MV-4-11 (cell line): ENCODE results near the gene STK40.
A peak's percentile ranks its signal among the peaks of the same experiment; 100 is the strongest.

ENCODE experiments used
- DNase-seq: peaks from one replicate; lab custom pipeline; 2025; lab: John Stamatoyannopoulos, UW

Gene STK40

DNA sequence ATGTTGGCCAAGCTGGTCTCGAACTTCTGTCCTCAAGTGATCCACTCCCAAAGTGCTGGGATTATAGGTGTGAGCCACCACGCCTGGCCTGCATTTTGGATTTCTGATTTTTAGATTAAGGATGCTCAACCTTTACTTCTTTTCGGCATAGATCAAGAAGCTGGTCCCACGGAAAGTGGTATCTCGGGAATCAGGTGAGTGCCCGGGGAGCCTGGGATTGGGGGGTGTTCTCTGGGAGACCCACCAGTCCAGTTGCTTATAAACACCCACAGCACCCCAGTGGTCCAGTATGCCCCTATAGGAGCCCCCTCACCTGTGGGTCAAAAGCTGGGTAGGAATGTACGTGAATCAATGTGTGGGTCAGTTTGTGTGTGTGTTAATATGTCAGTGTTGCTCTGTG lies 76.3 kb downstream of the STK40 start:
- no peak for DNase-seq

DNA sequence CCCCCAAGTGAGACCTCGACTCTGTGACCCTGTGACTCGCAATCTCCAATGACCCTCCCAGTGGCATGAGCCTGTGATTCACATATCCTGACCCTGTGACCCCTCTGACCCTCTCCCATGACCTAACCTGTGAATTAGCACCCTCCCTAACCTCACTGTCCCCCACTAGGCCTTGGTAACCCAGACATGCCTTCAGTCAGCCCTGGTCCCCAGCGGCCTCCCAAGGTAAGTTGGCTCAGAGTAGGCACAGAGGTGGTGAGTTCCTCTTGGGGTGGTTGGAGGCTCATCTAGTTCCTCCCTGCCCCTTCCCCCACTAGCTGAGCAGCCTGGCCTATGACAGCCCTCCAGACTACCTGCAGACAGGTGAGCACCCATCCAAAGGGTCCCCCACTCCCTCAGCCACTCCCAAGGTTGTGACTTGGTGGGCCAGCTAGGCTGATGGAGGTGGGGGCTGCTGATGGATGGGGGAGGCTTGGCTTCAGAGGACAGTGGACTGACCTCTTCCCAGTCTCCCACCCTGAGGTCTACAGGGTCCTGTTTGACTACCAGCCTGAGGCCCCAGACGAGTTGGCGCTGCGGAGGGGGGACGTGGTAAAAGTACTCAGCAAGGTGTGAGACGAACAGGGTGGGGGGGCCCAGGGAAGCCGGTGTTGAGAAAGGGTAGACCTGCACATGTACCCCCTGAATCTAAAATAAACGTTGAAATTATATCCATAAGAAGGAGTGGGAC lies 78.0 kb downstream of the STK40 start:
- no peak for DNase-seq

DNA sequence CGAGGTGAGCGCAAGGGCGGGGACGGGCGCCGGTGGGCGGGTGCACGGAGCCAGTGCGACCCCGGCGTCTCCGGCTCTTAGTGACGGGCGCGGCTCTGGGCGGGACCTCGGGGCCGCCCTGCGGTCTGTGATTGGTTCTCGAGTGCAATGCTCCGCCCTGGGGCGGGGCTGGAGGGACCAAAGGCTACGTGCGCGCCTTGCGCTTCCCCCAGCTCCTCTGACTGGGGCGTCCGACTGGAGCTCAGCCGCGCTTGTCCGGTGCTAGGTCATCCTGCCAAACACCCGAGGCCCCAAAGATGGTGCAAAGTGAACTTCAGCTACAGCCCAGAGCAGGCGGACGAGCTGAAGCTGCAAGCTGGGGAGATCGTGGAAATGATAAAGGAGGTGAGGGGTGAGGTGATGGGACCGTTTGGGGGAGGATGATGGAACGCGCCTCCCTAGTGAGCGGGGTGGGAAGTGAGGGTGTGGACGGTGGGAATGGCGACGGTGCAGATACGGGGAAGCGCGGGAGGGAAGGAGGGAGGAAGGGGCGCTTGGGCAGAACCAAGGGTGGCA lies 78.7 kb downstream of the STK40 start:
- peak; percentile 87 for DNase-seq

DNA sequence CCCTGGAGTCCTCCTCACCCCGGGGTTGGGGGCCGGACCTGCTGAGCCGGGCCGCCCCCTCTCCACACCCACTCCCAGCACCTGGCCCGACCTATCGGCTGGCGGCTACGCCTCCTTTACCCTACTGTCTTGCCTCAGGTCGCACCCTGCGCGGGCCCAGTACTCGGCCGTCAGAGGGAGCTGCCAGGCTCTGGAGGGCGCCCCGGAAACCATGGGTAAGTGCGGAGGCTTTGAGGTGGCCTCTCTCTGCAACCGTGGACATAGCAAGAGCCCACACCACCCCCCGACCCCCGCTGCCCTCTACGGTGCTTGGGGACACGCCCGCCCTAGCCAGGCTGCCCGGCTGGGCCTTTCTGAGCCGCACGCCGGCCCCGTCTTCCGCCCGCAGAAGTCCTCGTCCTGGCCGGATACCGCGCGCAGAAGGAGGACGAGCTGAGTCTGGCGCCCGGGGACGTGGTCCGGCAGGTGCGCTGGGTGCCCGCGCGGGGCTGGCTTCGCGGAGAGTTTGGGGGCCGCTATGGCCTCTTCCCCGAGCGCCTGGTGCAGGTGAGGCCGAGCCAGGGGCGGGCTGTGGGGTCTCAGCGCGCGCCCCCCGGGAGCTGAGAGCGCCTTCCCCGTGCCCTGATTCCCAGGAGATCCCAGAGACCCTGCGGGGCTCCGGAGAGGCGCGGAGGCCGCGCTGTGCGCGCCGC lies 79.4 kb downstream of the STK40 start, which contains the start of gene SH3D21:
Gene SH3D21, plus strand, starts transcription at position 159 of the 692 bp plus-strand sequence. Its CDS starts 53 bp downstream, at position 212.
- peak; percentile 32 for DNase-seq

DNA sequence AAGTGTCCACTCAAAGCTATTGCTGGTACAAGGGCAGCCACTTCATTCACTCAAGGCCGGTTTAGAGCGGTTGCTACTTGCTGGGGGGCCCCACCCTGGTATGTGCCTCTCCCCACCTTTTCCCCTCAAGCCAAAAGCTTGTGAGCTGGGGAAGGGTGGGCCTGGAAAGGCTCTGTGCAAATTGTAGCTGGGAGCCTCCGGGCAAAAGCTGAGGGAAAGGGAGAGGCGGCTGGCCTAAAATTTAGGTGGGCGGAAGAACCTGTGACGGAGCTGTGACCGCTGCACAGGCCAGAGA lies 79.9 kb downstream of the STK40 start:
- DNase-seq, result no peak

DNA sequence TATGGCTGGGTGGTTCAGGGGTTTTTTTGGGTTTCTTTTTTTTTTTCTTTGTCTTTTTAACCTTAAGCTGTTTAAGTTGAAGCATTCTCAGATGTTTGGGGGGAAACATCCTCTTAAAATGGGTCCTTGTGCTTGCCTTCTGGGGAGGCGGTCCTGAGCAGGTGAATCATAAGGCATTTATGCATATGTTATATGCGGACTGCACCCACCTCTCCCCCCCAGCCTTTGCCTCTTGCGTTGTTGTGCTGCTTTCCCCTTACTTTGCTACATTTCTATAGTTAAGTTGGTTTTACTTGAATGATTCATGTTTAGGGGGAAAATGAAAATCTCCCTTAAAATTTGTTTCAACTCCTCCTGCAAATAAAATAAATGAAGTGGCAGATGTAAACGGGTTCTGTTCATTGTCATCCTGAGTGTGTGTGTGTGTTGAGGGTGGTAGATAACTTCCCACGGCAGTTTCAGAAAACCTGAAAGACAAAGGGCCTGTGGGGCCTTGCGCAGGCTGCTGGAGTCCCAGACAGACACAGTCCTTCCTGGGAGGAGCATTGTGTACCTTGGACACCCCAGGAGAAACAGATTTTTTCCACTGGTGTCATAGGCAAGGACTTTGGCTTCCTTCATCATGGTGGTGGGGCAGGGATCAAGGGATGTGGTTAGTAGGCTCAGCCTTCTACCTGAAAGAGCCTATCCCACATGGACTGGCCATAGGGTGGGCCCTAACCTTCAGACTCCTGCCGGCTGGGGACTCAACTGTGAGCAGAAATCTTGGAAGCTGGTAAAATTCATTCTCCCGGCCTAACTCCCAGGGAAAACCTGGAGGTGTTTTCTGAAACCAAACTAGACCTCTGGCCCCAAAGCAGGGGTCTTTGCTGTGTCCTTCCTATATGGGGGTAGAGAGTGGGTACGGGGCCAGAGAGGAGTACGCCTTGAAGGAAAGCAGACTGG lies 80.5 kb downstream of the STK40 start:
- DNase-seq, result no peak

DNA sequence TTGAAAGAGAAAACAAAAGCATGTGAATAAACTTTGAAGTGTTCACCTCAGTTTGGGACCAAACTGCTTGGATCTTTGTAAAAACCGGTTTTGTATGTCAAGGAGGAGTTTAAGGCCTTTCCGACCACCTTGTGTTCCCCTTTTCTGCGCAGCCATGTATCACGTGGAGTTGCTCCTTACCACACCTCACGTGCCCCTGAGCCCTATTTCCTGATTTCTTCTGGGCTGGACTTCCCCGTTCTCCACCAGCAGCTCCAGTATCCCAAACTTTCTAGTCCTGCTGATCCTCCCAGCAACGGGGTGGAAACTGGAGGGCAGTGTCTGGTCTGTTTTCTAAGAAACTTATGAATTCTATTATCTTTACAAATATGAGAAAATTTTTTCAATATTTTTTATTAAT lies 81.2 kb downstream of the STK40 start:
- no peak for DNase-seq

DNA sequence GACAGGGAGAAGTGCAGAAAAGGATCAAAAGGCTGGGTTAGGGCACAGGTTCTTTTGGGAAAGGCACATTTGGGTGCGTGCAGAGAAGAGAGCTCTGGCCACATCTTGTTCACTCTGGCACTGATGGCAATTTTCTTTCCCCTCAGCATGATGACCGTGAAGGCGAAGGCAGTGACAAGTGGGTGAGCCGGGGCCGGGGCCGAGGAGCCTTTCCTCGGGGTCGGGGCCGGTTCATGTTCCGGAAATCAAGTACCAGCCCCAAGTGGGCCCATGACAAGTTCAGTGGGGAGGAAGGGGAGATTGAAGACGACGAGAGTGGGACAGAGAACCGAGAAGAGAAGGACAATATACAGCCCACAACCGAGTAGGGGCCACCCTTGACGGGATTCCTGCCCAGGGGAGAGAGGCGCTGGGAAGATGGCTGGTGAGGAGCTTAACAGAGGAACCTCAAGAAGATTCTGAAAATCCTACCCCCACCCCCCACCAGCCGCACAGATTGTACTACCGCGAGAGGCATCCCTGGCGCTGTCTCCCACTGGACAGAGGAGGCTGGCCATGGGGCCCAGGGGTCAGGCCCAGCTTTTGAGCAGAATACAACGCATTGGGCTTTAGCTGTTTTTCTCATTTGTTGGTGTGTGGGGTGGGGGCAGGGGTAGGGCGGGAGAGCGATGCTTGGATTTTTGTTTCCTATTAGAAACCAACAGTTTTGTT lies 81.9 kb downstream of the STK40 start:
- no peak for DNase-seq

DNA sequence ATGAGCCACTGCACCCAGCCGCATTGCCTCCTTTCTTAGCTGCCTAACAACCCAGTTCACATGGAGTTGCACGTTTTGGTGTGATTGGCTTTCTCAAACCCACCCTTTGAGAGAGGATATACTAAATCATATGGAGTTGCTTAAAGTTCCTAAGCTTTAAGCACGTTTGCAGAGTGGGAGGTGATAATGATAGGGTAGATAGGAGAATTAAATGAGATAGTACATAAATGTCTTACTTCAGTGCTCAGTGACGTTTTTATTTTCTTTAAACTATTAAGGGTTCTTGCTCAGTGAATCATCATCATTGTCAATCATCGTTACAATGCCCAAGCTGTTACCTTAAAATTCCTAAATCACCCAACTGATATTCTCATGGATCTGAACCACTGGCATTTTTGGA lies 82.5 kb downstream of the STK40 start:
- DNase-seq, result no peak

DNA sequence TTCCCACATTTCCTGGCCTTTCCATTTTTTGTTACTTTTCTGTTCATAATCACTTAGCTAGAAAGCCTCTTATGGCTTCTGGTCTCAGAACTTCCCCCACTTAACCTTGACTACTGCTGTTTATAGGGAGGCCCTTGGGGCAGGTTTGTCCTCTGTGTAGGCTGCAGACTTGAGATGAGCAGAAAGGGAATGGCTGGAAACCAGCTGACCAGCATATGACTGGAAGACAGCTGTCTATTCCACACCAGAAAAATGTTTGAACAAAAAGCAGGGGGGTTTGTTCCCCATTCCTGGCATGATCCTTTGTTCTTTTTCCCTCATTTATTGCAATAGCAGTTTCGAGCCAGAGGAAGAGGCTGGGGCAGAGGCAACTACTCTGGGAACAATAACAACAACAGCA lies 84.5 kb downstream of the STK40 start:
- DNase-seq, result no peak

DNA sequence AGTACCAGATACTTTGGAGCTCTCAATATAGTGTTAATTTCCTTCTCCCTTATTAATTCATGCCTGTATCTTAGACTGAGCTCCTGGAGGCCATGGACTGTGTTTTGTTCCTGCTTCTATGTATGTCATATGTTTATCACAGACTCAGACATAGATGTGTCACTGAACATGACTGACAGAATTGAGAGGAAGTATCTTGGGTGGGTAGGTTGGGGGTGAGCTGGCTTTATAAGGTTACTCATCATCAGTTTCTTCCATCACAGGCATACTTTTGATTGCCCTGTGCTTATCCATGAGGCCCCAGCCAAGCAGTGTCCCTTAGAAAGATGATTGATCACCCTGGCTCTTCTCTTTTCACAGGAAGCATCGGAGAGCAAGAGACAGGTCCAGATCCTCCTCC lies 85.2 kb downstream of the STK40 start:
- no peak for DNase-seq

DNA sequence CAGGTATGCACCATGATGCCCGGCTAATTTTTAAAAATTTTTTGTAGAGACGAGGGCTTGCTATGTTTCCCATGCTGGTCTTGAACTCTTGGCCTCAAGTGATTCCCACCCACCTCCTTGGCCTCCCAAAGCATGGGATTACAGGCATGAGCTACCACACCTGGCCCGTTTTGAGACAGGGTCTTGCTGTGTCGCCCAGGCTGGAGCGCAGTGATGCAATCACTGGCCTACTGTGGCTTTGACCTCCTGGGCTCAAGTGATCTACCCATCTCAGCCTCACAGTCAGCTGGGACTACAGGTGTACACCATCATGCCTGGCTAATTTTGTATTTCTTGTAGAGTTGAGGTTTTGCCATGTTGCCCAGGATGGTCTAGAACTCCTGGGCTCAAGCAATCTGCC lies 87.1 kb downstream of the STK40 start:
- DNase-seq, result no peak

DNA sequence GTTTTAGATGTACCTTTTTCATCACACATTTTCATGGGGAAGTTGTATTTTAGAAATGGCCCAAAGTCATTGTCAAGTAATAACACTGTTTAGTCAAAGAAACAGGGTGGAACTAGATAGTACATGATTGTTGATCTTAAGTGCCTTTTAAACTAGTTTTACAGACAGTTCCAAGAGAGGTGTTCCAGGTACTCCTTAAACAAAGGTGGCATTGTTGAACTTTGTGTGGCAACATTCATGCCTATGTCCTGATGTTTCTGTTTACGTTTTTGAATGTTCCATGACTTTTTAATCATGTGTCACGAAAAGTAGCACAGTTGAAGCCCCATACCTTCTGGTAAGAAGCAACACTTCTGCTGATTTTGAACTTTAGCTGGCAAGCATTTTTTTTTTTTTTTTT lies 88.7 kb downstream of the STK40 start:
- DNase-seq, result no peak

DNA sequence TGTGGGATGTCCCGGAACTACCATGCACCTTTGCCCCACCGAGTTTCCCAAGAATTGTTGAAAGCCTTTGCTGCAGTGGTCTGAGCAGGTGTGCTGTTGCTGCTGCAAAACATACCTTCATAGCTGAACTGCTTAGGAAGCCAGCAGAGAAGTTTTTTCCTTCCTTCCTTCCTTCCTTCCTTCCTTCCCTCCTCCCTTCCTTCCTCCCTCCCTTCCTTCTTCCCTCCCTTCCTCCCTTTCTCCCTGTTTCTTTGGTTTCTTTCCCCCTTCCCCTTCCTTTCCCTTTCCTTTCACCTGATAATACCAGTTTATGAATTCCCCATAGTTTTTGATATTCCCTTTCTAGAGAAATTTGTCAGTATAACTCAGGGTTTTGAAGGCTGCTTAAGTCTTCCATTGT lies 90.3 kb downstream of the STK40 start:
- DNase-seq, result no peak
